CD4-positive, alpha-beta T cell treated with Interleukin-4 for 1 hour (primary cell): ENCODE measurements around the gene GRM8.
"Not testable (repeated sequence)": the region's sequence is repeated elsewhere in the genome, so short reads cannot be mapped to it uniquely, and the experiment has no call there.

Experiments
- DNase-seq, 2 donors: peaks; one replicate each; pipeline ENCODE4 v3.0.0-alpha.2; 2020 to 2022

Gene GRM8

GRCh38 chr7:127021857-127022256 lies 230.9 kb downstream of the GRM8 start:
- DNase-seq, result no peak

GRCh38 chr7:127021019-127021738 lies 231.6 kb downstream of the GRM8 start:
- DNase-seq, result no peak

GRCh38 chr7:127018889-127019288 lies 233.9 kb downstream of the GRM8 start:
- DNase-seq, result no peak

- no peak for DNase-seq
Observed at GRCh38 chr7:127017196-127017595, 235.5 kb downstream of the GRM8 start.

- DNase-seq, result no peak
Observed at GRCh38 chr7:127000725-127001124, 252.0 kb downstream of the GRM8 start.

GRCh38 chr7:126996659-126997058 lies 256.1 kb downstream of the GRM8 start:
- DNase-seq, result no peak

GRCh38 chr7:126993626-126994213 lies 259.0 kb downstream of the GRM8 start:
- DNase-seq, result no peak

GRCh38 chr7:126988022-126988421 lies 264.7 kb downstream of the GRM8 start:
- no peak for DNase-seq

- no peak for DNase-seq
Observed at GRCh38 chr7:126979722-126980121, 273.0 kb downstream of the GRM8 start.

- no peak for DNase-seq
Observed at GRCh38 chr7:126978865-126979264, 273.9 kb downstream of the GRM8 start.

GRCh38 chr7:126973066-126973465 lies 279.7 kb downstream of the GRM8 start:
- DNase-seq, result no peak

- DNase-seq, result no peak
Observed at GRCh38 chr7:126972571-126972970, 280.2 kb downstream of the GRM8 start.

- no peak for DNase-seq
Observed at GRCh38 chr7:126959649-126960048, 293.1 kb downstream of the GRM8 start.

- no peak for DNase-seq
Observed at GRCh38 chr7:126958367-126958766, 294.4 kb downstream of the GRM8 start.

- no peak for DNase-seq
Observed at GRCh38 chr7:126957443-126957842, 295.3 kb downstream of the GRM8 start.

GRCh38 chr7:126953461-126953860 lies 299.3 kb downstream of the GRM8 start:
- DNase-seq, result no peak

GRCh38 chr7:126948664-126949063 lies 304.1 kb downstream of the GRM8 start:
- DNase-seq, result no peak

- DNase-seq, result no peak
Observed at GRCh38 chr7:126940723-126941307, 311.9 kb downstream of the GRM8 start.

GRCh38 chr7:126937171-126937570 lies 315.6 kb downstream of the GRM8 start:
- DNase-seq, result no peak

GRCh38 chr7:126931581-126931980 lies 321.2 kb downstream of the GRM8 start:
- DNase-seq, result no peak

GRCh38 chr7:126930166-126930565 lies 322.6 kb downstream of the GRM8 start:
- DNase-seq, result no peak

GRCh38 chr7:126924477-126924876 lies 328.3 kb downstream of the GRM8 start:
- no peak for DNase-seq

GRCh38 chr7:126911627-126912026 lies 341.1 kb downstream of the GRM8 start:
- DNase-seq, result not testable (repeated sequence)

- DNase-seq, result not testable (repeated sequence)
Observed at GRCh38 chr7:126908564-126908963, 344.2 kb downstream of the GRM8 start.
